ENCODE measurements around the gene SRP54.

The SRP54 gene

GRCh38 chr14:35042632-35043031 is 59.8 kb downstream of the SRP54 start:
- Histone ChIP-seq H3F3A (ENCODE audit: control insufficient read depth, insufficient read depth) (peaks cover 14% of the 10 kb centered on the region), H3K9me3 (ENCODE audit: control insufficient read depth, insufficient read depth, low read length) (no peaks in the 10 kb centered on the region), H3K27ac (ENCODE audit: low read depth, low read length) (no peak overlapping the region), H4K20me1 (ENCODE audit: control insufficient read depth, insufficient read depth, low read depth, low read length) (no peaks in the 10 kb centered on the region), H3K4me2 (ENCODE audit: low read length) (no peak overlapping the region), H3K27me3 (ENCODE audit: control insufficient read depth, low read length) (no peaks in the 10 kb centered on the region), H3K36me3 (ENCODE audit: control insufficient read depth, low read length) (no peaks in the 10 kb centered on the region), H3K4me1 (ENCODE audit: control insufficient read depth, low read length) (peaks cover 17% of the 10 kb centered on the region), H3K4me3 (ENCODE audit: low read length) (no peak overlapping the region), H3K9me2 (replicated peaks; ENCODE audit: control insufficient read depth, low read length) (no peaks in the 10 kb centered on the region), H3K79me2 (ENCODE audit: control insufficient read depth, low read length) (no peaks in the 10 kb centered on the region)
- TF ChIP-seq EZH2phosphoT487 (IDR thresholded peaks at IDR 0.05; ENCODE audit: borderline replicate concordance, low read length) (no peak), CTCF (IDR thresholded peaks at IDR 0.05; ENCODE audit: low read depth, low read length, poor library complexity, severe bottlenecking) (no peak)

GRCh38 chr14:35043046-35043445 is 60.3 kb downstream of the SRP54 start:
- no peaks in the 10 kb centered on the region for H3K9me2 ChIP-seq (replicated peaks; ENCODE audit: control insufficient read depth, low read length)
- H3K36me3 ChIP-seq (ENCODE audit: control insufficient read depth, low read length): no peaks in the 10 kb centered on the region
- TF ChIP-seq CTCF (IDR thresholded peaks at IDR 0.05; ENCODE audit: low read depth, low read length, poor library complexity, severe bottlenecking) (no peak), EZH2phosphoT487 (IDR thresholded peaks at IDR 0.05; ENCODE audit: borderline replicate concordance, low read length) (no peak)
- no peaks in the 10 kb centered on the region for H3K9me3 ChIP-seq (ENCODE audit: control insufficient read depth, insufficient read depth, low read length)
- H3K27me3 ChIP-seq (ENCODE audit: control insufficient read depth, low read length): no peaks in the 10 kb centered on the region
- no peaks in the 10 kb centered on the region for H4K20me1 ChIP-seq (ENCODE audit: control insufficient read depth, insufficient read depth, low read depth, low read length)
- peaks cover 21% of the 10 kb centered on the region for H3K4me1 ChIP-seq (ENCODE audit: control insufficient read depth, low read length)
- no peak overlapping the region for H3K4me3 ChIP-seq (ENCODE audit: low read length)
- H3F3A ChIP-seq (ENCODE audit: control insufficient read depth, insufficient read depth): peaks cover 11% of the 10 kb centered on the region
- H3K79me2 ChIP-seq (ENCODE audit: control insufficient read depth, low read length): no peaks in the 10 kb centered on the region
- H3K4me2 ChIP-seq (ENCODE audit: low read length): no peak overlapping the region
- no peak overlapping the region for H3K27ac ChIP-seq (ENCODE audit: low read depth, low read length)

- Histone ChIP-seq H3K4me1 (ENCODE audit: control insufficient read depth, low read length) (peaks cover 21% of the 10 kb centered on the region), H4K20me1 (ENCODE audit: control insufficient read depth, insufficient read depth, low read depth, low read length) (no peaks in the 10 kb centered on the region), H3K27me3 (ENCODE audit: control insufficient read depth, low read length) (no peaks in the 10 kb centered on the region), H3K4me3 (ENCODE audit: low read length) (peak overlapping the region; percentile 86), H3K9me2 (replicated peaks; ENCODE audit: control insufficient read depth, low read length) (no peaks in the 10 kb centered on the region), H3K4me2 (ENCODE audit: low read length) (peak overlapping the region; percentile 85), H3K36me3 (ENCODE audit: control insufficient read depth, low read length) (no peaks in the 10 kb centered on the region), H3K79me2 (ENCODE audit: control insufficient read depth, low read length) (no peaks in the 10 kb centered on the region), H3F3A (ENCODE audit: control insufficient read depth, insufficient read depth) (peaks cover 10% of the 10 kb centered on the region), H3K27ac (ENCODE audit: low read depth, low read length) (no peak overlapping the region), H3K9me3 (ENCODE audit: control insufficient read depth, insufficient read depth, low read length) (no peaks in the 10 kb centered on the region)
- TF ChIP-seq CTCF (IDR thresholded peaks at IDR 0.05; ENCODE audit: low read depth, low read length, poor library complexity, severe bottlenecking): no peak
- no peak for TF ChIP-seq EZH2phosphoT487 (IDR thresholded peaks at IDR 0.05; ENCODE audit: borderline replicate concordance, low read length)
Observed at GRCh38 chr14:35044939-35045797, 62.4 kb downstream of the SRP54 start.
